Smooth muscle cell of bladder (primary cell): Measurements from ENCODE around the gene STARD9. TPM values are rescaled to one million over a fixed set of nuclear protein-coding genes. Genes with fewer than 3 reads are reported as not detected.

Experiments used
- total RNA-seq: library from RNA; depleted of rRNA; stranded (reverse); fragments of >200 nt; gene quantifications from 2 replicates; pipeline ENCODE4 v1.2.3, GENCODE V29; 2014

Gene STARD9
- 3.7 and 4.0 TPM in 2 replicates for total RNA-seq

DNA sequence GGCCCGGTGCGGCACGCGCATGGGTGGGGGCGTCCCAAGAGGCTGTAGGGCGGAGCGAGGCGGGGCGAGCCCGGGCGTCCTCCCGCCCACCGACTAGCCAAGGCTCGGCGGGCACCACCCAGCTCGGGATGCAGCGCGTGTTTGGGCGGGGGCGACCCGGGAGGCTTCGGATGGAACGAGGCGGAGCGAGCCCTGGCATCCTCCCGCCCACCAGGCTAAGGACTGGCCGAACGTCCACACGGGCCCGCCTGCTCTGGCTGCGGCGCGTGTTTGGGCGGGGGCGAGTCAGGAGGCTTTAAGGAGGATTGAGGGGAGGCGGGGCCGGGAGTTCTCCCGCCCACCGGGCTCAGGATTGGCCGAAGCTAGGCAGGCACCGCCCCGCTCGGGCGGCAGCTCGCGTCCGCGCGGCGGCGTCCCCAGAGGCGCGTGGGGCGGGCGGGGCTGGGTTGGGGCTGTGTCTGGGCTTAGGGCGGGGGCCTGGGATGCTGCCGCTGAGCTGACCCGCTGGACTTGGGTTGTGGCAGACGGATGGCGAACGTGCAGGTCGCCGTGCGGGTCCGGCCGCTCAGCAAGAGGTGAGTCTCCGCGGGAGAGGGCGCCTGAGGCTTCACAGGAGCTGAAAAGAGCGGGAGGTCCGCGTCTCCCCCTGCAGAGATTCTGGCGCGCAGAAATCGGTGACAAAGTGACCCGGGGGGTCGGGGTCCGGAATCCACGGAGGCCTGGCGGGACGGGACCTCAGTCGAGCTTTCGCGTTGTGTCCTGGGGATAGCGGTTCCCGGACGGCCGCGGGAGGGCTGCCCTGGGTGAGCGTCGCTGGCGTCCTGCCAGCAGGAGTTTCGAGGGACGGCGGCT, at the start of gene STARD9:
Gene STARD9, plus strand, starts transcription at position 419 of the 852 bp plus-strand sequence. Its CDS starts 110 bp downstream, at position 529.

DNA sequence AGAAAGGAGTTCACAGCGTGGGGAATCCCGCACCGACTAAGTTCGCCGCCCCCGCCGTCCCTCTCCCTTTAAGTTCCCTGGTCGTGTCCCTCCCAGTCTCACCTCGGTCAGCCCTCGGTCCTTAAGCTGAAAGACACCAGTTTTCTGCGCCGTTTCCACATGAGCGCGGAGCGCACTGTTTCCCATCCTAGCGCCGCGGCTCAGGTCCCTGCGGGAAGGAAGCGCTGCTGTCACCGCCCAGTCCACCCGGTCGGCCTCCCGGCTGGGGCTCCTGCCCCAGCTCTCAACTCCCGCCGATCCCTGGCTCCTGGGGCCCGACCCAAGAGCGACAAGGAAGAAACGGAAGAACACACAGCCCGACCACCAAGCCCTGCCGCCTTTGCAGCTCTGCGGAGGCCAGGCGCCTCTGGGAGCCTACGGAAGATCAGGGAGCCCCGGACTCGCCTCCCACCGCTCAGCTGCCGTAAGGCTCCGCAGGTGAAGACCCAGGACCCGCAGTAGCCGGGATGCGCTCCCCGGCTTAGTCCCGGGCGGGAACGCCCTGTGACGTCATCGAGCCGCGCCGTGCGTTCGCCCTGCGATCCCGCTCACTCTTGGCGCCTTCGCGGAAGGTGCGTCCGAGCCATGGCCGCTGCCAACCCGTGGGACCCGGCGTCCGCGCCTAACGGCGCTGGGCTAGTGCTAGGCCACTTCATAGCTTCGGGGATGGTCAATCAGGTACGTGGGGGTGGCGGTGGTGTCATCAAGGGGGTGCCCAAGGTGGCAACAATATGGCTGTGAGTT, 27.0 kb upstream of the STARD9 start, which contains the start of the genes HAUS2 and LRRC57:
Gene HAUS2, plus strand, starts transcription at position 590 of the 783 bp plus-strand sequence. Its CDS starts 35 bp downstream, at position 625.
Gene LRRC57, minus strand, starts transcription at position 545 of the 783 bp plus-strand sequence. Its CDS starts 359 bp downstream, at position 186.

DNA sequence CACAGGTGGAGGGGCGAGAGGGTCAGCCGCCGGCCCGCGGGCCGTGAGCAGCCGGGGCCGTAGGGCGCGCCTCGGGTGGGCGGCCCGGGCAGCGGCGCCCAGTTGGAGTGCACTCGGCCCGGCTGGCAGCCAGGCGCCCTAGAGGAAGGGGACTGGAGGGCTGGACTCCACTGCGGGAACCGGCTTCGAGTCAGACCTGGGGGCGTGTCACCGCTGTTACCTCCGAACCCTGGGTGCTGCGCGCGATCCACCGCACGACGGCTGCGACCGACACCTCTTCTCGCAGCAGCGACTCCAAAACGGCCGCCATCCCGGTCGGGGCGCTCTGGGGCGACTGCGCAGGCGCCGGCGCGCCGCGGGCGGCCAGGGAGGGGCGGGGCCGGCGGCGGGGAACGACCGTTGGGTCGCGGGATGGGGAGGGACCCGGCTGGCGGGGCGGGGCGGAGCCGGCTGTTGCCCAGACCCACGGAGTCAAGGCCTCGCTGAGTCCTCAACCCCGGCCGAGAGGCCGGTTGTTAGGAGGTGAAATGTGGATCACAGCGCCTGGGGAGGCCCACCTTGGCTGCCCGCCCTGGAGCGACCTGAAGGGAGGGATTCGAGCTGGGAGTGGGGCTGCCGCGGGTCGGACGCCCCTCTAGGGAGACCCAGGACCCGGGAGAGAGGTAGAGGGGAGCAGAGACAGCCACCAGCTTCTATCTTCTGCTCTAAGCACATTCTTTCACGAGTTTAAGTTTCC, 161.6 kb downstream of the STARD9 start, which contains the start of gene CDAN1:
Gene CDAN1, minus strand, starts transcription at position 336 of the 736 bp plus-strand sequence. Its CDS starts 26 bp downstream, at position 310.

Other genes starting within 250 kb of the STARD9 start
- gene CAPN3, start 216.1 kb upstream of the STARD9 start, total RNA-seq: 1.6 and 1.7 TPM in 2 replicates
- gene ZNF106, start 84.5 kb upstream of the STARD9 start, total RNA-seq: 76.9 and 90.5 TPM in 2 replicates
- gene SNAP23, start 80.0 kb upstream of the STARD9 start, total RNA-seq: 86.8 and 110 TPM in 2 replicates
- gene LRRC57, start 26.8 kb upstream of the STARD9 start, total RNA-seq: 8.4 and 9.0 TPM in 2 replicates
- 21.6 and 24.5 TPM in 2 replicates for gene HAUS2, start 26.8 kb upstream of the STARD9 start, total RNA-seq
- gene CDAN1, start 161.5 kb downstream of the STARD9 start, total RNA-seq: 9.3 and 10.5 TPM in 2 replicates